Glutamatergic neuron (in vitro differentiated cells): ENCODE results near the gene FAM168A. TPM values are rescaled to one million over a fixed set of nuclear protein-coding genes. Genes with fewer than 3 reads are reported as not detected.

ENCODE experiments used
- DNase-seq: peaks from one replicate; pipeline ENCODE4 v3.0.0; 2022
- H3K27ac Mint-ChIP-seq: one replicate; pipeline ENCODE4 v1.8.0; 2020; ENCODE audit warnings: mild to moderate bottlenecking, mixed read lengths, inconsistent platforms; ENCODE audit not compliant: unreplicated experiment
- H3K27me3 Mint-ChIP-seq: one replicate; pipeline ENCODE4 v1.8.0; 2020; ENCODE audit warnings: mild to moderate bottlenecking, moderate library complexity, mixed read lengths, inconsistent platforms; ENCODE audit not compliant: unreplicated experiment
- H3K36me3 Mint-ChIP-seq: one replicate; pipeline ENCODE4 v1.8.0; 2020; ENCODE audit warnings: mild to moderate bottlenecking, mixed read lengths, inconsistent platforms; ENCODE audit not compliant: unreplicated experiment
- H3K4me1 Mint-ChIP-seq: one replicate; pipeline ENCODE4 v1.8.0; 2020; ENCODE audit warnings: mild to moderate bottlenecking, low read depth, mixed read lengths, inconsistent platforms; ENCODE audit not compliant: unreplicated experiment
- H3K4me3 Mint-ChIP-seq: one replicate; pipeline ENCODE4 v1.8.0; 2020; ENCODE audit warnings: mild to moderate bottlenecking, mixed read lengths, inconsistent platforms; ENCODE audit not compliant: unreplicated experiment
- H3K9me3 Mint-ChIP-seq: one replicate; pipeline ENCODE4 v1.8.0; 2020; ENCODE audit warnings: mild to moderate bottlenecking, moderate library complexity, mixed read lengths, inconsistent platforms; ENCODE audit not compliant: unreplicated experiment
- CTCF ChIP-seq: fragments of 200-600 bp; sonication (generic); IDR thresholded peaks from one replicate; pipeline ENCODE4 v1.5.0; 2021; ENCODE audit not compliant: partially characterized antibody, unreplicated experiment
- total RNA-seq: library from RNA; stranded (reverse); fragmentation: NEBNext Ultra II Directional; extraction: Animal tissue kit (Norgen Biotek cat#: 25700); gene quantifications from one replicate; pipeline ENCODE4 v1.2.1, GENCODE V29; 2021; ENCODE audit not compliant: unreplicated experiment

FAM168A gene
- total RNA-seq, 1 donor from 2014 or later = 84.3 TPM

DNA sequence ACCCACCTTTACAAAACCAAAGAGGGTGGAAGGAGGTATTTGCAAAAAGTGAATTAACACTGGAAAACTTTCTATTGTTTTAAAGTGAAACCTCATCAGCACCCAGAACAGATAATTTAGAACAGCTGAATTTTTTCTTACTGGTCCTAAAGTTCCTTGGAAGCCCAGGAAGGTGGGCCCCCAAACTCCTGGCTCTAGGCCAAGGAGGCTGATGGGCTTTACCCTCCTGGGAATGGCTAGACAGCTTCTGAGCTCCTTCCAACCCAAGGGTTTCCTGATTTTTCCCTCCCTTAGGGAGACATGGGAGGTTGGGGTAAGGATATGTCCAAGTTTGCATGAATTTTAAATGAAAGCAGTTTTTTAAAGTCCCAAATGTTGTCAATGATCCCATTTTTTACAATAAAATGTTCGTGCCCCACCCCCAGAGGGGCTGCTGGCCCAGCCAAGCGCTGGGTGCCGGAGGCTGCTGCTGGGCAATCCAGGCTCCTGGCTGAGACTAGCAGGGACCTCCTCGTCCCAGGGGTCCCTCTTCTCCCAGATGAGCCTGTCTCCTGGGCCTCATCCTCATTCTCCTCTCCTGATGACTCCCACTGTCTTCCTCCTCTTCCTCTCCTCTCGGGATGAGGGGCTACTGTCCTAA lies 193.3 kb downstream of the FAM168A start:
- no peak for TF ChIP-seq CTCF
- Mint-ChIP-seq H3K4me3 (no peak overlapping the region), H3K27ac (no peak overlapping the region), H3K9me3 (peaks cover 5% of the 10 kb centered on the region), H3K4me1 (no peaks in the 10 kb centered on the region), H3K27me3 (peaks cover 3% of the 10 kb centered on the region), H3K36me3 (peaks cover 8% of the 10 kb centered on the region)
- no peak for DNase-seq

DNA sequence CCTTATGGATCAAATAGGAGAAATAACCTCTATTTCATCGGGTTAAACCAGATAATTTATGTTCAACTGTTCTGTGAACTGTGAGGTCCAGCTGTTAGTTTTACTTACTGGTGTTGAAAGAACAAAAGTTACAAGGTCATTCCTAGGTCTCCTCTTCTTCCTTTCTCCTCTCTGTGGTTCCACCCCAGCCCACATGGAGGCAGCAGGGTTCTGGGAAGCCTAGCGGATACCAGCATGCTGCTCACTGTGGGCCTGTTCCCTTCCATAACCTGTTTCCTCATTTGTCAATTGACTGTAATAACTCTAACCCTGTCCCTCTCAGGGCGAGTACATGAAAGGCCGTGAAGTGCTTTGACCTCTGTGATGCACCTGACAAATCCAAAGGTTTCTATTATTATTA lies 193.9 kb downstream of the FAM168A start:
- H3K36me3 Mint-ChIP-seq = peaks cover 3% of the 10 kb centered on the region
- DNase-seq = peak; percentile 72
- no peak overlapping the region for H3K27ac Mint-ChIP-seq
- no peaks in the 10 kb centered on the region for H3K4me1 Mint-ChIP-seq
- peak overlapping the region; percentile 36 for H3K4me3 Mint-ChIP-seq
- TF ChIP-seq CTCF = peak; percentile 39
- peaks cover 5% of the 10 kb centered on the region for H3K9me3 Mint-ChIP-seq
- peaks cover 3% of the 10 kb centered on the region for H3K27me3 Mint-ChIP-seq

DNA sequence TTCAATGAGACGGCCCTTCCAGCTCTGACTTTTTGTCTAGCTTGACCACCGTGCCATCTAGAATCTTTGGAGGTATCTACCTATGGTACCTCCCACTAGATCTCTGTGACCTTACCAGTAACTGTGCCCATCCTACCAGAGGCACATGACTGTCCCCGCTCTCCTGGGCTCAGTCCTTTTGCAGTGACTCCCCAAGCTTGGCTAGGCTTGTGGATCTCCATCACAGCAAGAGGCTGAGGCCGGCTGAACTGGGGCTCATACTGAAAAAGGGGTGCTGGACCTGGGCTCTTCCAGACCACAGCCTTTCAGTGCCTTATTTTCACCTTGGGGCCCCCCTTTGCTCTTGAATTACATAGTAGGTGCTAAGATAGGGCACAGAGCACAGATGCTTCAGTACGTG lies 194.4 kb downstream of the FAM168A start:
- Mint-ChIP-seq H3K4me1 (no peaks in the 10 kb centered on the region), H3K36me3 (no peaks in the 10 kb centered on the region), H3K4me3 (no peak overlapping the region), H3K27ac (no peak overlapping the region), H3K9me3 (peaks cover 2% of the 10 kb centered on the region), H3K27me3 (peaks cover 3% of the 10 kb centered on the region)
- DNase-seq = no peak
- TF ChIP-seq CTCF = no peak

GRCh38 chr11:73402834-73403185 lies 195.1 kb downstream of the FAM168A start:
- no peak for DNase-seq
- no peak overlapping the region for H3K27ac Mint-ChIP-seq
- H3K4me3 Mint-ChIP-seq = no peak overlapping the region
- no peaks in the 10 kb centered on the region for H3K36me3 Mint-ChIP-seq
- TF ChIP-seq CTCF = no peak
- H3K4me1 Mint-ChIP-seq = no peaks in the 10 kb centered on the region
- H3K9me3 Mint-ChIP-seq = peaks cover 2% of the 10 kb centered on the region
- H3K27me3 Mint-ChIP-seq = peaks cover 3% of the 10 kb centered on the region

DNA sequence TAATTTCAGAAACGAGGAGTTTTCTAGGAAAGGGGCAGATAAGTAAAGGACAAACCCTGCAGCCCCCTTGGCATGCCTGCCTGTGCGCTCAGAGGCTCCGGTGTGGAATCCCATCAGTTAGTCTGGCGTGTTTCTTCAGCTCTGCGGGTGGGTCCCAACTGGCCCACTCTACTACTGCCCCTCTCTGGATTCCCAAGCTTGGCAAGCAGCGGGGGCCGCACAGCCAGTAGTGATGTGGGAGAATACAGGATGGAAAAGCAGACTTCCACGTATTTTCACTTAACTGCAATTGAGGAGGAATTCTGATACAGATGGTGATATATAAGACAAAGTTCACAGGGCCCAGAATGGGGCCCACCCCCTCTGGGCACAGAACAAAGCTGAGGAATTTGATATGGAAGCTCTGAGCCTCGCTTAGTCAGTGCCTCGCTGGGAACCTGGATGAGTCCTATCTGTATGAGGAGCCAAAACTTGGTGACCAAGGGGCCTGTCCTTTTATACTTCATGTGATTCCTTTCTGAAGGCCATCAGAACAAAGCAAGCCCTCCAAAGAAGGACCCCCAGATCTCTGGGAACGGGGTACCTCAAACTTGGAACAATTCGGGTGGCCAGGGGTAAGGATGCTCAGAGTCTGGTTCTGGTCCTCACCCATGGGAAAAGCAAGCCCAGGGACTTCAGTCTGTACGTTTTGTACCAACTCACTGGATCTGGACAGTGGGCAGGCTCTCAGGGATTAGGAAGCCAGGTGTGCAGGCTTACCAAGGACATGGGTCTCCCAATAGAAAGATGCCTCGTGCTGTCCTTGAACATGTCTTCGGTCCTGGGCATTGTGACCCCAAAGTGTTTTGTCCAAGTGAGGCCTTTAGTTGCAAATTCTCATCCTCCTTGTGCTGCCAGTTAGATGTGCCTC lies 195.7 kb downstream of the FAM168A start:
- peaks cover 2% of the 10 kb centered on the region for H3K9me3 Mint-ChIP-seq
- no peaks in the 10 kb centered on the region for H3K4me1 Mint-ChIP-seq
- no peaks in the 10 kb centered on the region for H3K36me3 Mint-ChIP-seq
- DNase-seq = no peak
- H3K27me3 Mint-ChIP-seq = peaks cover 3% of the 10 kb centered on the region
- no peak overlapping the region for H3K27ac Mint-ChIP-seq
- no peak overlapping the region for H3K4me3 Mint-ChIP-seq
- no peak for TF ChIP-seq CTCF
